MV-4-11 (cell line): ENCODE measurements around the gene RADX.
"Not testable (repeated sequence)": the region's sequence is repeated elsewhere in the genome, so short reads cannot be mapped to it uniquely, and the experiment has no call there.

Experiments
- DNase-seq: peaks from one replicate; lab custom pipeline; 2025; lab: John Stamatoyannopoulos, UW

The RADX gene

GRCh38 chrX:106611679-106612392 is at the start of gene RADX:
Gene RADX, plus strand, starts transcription at chrX:106611978. Its CDS starts 103 bp downstream, at chrX:106612081.
- no peak for DNase-seq

DNA sequence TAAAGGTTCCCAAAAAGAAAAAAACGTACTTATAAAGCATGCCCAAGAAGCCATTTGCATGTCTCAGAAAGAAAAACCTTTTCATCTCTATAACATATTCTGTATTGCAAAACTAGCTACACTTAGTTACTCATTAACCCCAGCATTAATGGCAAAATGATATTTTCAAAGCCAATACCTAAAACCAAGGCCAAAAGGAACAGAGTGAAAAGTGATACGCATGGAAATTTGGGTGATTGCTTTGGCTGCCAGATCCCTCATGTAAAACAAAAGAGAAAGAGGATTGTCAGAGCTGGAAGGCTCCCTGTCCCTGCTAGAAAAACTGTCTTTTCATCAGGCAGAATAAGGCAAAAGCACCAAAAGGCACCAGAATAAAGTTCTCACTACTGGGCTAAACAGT is 46.8 kb upstream of the RADX start:
- no peak for DNase-seq

DNA sequence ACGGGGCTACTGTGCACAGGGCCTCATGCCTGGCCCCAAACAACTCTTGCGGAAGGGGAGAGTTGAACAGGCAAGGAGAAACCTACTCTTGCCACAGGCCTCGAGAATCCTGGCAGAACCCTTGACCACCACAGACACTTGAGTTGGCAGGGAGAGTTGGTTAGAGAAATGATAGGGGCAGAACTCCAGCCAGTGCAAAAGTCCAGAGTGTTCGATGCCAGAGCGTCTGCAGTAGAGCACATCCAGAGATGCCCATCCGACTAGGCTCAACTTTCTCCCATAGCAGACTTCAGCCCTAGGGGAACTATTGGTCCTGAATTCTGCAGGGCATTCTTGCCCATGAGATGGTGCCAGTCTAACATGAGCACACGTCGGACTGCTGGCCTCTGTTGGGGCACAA is 45.4 kb upstream of the RADX start:
- DNase-seq: no peak

- DNase-seq: no peak
These were observed 29.9 kb upstream of the RADX start for GRCh38 chrX:106581856-106582255.

- no peak for DNase-seq
These were observed 26.3 kb upstream of the RADX start for GRCh38 chrX:106585478-106585877.

DNA sequence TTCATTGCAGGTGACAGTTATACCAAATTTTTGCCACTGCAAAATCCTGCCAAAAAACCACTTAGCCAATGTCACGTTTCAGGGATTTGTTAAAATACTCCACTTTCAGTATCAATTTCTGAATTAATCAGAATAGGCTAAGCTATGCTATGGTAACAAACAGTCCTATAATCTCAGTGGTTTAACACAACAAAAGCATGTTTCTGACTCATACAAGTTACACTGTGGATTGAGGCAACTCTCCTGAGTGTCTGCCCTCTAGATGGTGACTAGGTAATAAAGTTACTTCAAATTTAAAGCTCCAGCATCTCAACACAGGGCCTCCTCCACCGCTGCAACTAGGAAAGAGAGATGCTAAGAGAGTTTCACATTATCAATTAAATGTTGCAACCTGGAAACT is 23.0 kb upstream of the RADX start:
- DNase-seq: no peak

DNA sequence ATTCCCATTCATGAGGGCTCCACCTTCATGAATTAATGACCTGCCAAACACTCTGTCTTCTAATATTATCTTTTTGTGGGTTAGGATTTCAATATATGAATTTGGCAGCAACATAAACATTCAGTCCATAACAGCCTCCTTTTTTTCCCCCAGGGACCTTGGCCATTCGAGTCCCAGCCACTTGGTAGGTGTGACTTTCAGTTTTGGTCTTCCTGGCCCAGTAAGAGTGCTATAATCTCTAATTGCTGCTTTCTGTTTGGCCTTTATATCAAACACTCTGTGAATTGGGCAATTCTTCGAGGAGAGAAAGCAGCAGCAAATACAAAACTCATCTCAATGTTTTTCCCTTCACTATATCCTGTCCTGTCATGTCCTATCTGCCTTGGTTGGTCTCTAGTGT is 12.4 kb upstream of the RADX start:
- DNase-seq: no peak

GRCh38 chrX:106606571-106606970 is 5.2 kb upstream of the RADX start:
- no peak for DNase-seq

DNA sequence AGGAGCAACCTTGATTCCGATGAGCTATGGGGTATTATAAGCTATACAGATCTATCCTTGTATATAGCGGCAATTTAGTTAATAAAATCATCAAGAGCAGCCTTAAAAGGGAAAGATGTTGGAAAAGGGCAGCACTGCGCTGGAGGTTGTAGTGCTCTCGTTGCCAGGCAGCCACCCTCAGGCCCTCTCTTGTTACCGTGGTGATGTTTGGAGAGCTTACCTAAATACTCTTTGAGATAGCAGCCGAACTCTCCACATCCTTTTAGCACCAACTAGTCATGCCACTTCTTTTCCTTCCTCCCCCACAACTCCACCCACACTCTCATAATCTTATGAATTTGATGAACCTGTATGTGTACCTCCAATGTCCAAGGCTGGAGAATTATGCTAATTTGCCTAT is 3.8 kb upstream of the RADX start:
- DNase-seq: no peak

DNA sequence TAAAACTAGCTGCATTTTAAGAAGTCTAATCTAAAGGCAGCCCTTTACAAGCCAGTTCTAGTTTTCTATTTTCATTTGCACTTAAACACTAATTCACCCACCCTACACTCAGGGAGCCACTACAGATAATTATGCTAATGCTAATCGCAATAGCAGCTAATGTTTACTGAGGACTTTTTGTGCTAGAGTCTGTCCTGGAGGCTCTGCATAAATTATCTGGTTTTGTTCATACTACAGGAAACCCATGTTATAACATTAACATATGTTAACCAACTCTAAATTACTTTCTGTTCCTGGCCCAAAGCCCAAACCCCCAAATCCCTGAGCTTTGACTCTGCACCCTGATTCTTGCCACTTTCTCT is 480 bp upstream of the RADX start:
- no peak for DNase-seq

DNA sequence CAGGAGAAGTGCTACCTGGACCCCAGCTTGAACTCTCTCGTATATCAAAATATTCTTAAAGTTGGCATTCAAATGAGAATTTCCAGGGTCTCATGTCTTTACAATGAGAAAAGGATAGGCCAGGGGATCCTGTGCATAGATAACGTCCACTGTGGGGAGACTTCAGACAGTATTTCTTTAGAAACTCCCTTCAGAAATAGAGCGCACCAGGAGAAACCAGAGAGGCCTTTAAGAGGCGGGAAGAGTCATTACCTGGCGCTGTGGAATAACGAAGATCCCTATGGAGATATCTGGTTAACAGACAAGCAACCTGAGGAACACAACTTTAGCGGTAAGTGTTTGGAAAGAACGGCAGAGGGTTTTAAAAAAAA is 600 bp downstream of the RADX start:
- no peak for DNase-seq

DNA sequence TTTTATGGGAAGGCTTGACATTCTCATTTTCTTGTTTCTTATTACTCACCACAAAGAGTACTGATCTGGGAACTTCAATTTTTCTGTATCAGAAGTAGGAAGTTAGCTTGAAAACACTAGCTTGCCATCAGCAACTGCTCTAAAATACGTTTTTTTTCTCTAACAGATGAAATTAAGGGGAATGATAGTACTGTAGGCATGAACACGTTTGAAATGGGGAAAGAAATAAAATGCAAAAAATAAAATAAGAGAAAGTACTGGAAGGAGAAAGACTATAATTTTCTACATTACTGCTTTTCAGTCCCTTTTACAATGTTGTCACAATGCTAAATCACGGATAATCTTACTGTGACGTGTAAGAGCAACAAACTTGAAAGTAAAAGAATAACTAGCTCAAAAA is 1.5 kb downstream of the RADX start:
- no peak for DNase-seq

DNA sequence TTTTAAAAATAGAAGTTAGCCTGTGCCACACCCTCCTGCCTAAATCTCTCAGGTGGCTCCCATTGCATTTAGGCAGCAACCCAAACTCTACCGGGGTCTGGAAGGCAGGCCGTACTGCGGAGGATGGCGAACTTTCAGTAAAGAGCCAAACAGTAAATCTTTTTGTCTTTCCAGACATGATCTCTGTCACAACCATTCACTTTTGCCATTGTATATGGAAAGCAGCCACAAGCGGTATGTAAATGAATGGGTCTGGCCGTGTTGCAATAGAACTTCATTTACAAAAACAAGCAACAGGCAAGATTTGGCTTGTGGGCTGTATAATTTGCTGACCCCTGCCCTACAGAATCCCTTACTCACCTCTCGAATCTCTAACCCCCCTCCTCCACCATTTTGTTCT is 3.3 kb downstream of the RADX start:
- no peak for DNase-seq

GRCh38 chrX:106619797-106620196 is 8.0 kb downstream of the RADX start:
- no peak for DNase-seq

DNA sequence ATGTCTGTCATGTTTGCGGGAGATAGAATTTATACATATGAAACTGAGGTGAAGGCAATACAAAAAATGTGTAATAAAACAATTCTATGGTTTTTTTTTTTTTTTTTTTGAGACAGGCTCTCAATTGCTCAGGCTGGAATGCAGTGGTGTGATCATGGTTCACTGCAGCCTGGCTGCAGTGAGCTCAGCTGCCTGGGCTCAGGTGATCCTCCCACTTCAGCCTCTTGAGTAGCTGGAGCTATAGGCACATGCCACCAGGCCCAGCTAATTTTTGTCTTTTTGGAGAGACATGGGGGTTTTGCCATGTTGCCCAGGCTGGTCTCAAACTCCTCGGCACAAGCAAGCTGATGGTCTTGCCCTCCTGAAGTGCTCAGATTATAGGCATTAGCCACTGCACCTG is 10.1 kb downstream of the RADX start:
- DNase-seq: no peak

- no peak for DNase-seq
These were observed 15.0 kb downstream of the RADX start for GRCh38 chrX:106626789-106627188.

DNA sequence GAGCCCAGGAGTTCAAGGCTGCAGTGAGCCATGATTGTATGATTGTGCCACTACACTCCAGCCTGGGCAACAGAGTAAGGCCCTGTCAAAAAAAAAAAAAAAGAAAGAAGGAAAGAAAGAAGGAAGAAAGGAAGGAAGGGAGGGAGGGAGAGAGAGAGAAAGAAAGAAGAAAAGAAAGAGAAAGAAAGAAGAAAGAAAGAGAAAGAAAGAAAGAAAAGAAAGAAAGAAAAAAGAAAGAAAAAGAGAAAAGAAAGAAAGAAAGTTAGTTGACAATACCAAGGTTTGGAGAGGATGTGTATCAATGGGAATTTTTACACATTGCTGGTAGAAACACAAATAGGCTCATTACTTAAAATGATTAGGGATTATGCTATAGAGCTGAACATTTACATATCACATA is 19.8 kb downstream of the RADX start:
- no peak for DNase-seq

DNA sequence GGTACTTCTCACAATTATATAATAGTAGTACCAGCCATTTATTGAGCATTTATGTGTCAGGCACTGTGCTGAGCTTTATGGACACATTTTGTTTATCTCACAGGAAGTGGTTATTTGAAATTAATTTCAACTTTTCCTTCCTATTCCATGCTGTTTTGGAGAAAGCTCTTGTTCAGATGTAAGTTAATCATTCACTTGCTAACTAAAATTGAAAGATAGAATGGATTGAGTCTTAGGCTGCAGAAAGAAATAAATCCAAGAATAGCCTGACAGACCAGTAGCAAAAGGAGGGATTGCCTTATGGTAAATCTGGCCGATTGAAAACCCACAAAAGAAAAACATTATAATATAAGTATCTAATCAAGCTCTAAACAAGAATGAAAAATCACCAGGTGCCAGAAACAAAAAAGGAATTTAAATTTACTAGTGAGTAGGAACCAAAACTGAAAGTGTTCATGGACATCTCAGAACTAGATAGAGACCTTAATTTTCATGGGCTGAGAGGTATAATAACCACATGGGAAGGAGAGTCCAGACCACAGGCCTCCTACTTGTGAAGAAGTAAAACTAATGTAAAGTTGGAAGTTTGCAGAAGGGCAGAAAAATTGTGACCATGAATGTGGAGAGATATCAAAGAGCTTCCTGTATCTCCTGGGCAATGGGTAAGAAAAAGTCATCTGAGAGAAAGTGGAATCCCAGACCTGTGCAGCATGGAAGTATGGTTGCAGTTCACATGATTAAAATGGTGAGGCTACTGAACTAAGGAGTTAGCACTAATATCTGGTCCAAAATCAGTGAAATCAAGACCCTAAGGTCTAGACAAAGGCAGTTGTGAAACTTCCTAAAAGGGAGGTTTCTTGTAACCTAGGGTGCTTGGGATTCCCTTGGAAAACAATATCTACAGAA is 38.0 kb downstream of the RADX start:
- DNase-seq: no peak

- not testable (repeated sequence) for DNase-seq
These were observed 41.8 kb downstream of the RADX start for GRCh38 chrX:106653625-106654024.

DNA sequence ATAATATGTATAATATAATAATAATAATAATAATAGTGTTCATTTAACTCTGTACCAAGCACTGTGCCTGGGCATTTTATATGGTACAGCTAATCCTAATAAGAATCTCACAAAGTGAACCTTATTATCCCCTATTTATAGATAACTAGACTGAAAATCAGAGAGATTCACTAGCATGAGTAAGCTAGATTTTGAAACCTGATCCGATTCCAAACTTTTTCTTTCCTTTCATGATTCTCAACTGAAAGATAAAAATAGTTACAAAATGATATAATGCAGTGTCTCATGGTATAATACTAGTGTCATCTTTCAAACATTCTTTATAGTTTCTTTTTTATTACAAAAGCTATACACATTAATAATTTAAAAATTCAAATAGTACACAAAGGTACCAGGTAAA is 58.9 kb downstream of the RADX start:
- DNase-seq: no peak

GRCh38 chrX:106672527-106672926 is 60.7 kb downstream of the RADX start:
- no peak for DNase-seq

- DNase-seq: no peak
These were observed 68.9 kb downstream of the RADX start for GRCh38 chrX:106680716-106681115.

DNA sequence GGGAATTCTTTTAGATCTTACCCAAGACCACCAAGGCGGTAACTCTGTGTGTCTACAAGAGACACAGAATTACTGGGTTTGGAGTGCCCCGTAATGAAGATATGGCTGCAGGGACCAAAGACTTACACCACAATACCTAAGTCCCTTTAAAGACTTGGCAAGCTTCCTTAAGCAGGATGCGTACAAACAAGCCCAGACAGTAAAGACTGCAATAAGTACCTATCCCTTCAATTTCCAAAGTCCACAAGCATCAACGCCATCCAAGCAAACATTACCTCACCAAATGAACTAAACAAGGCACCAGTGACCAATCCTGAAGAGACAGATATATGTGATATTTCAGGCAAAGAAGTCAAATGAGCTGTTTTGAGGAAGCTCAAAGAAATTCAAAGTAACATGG is 72.4 kb downstream of the RADX start:
- no peak for DNase-seq
